HepG2 (cell line): ENCODE results near the gene AHSA1. TPM values are rescaled to one million over a fixed set of nuclear protein-coding genes. Genes with fewer than 3 reads are reported as not detected.

Experiments used
- ATAC-seq: fragments of 200-7000 bp; cut with Tn5 transposase; 3 replicates; pipeline ENCODE4 v1.9.1; 2020; ENCODE audit warnings: mild to moderate bottlenecking, moderate library complexity
- BruUV-seq: library from RNA; stranded (reverse); fragments of 400-500 nt; replicated peaks from 2 replicates; lab custom pipeline; 2021; lab: Mats Ljungman, UMichigan
- CTCF ChIA-PET: fragments of 300-600 bp; formaldehyde crosslinking; extraction: SDS; loops from one replicate; lab custom pipeline; 2021; ENCODE audit warnings: low total read pairs, inconsistent platforms, low intra/inter-chr PET ratio; lab: Yijun Ruan, JAX
- POLR2A ChIA-PET: fragments of 350-600 bp; sonication (Branson Sonifier 250); formaldehyde crosslinking; loops from one replicate; lab custom pipeline; 2020; ENCODE audit warnings: antibody characterized with exemption, inconsistent platforms; lab: Yijun Ruan, JAX
- DNase-seq: peaks from one replicate; pipeline ENCODE4 v3.0.0-alpha.2; 2015; ENCODE audit warnings: low spot score
- FAIRE-seq: peaks from 3 replicates; lab custom pipeline; 2011; peaks lifted over from hg19 to GRCh38; lab: Jason Lieb, UNC
- H2AFZ ChIP-seq: one replicate; pipeline ENCODE4 v1.6.1; 2011; ENCODE audit warnings: low read length, inconsistent platforms
- H3K27ac ChIP-seq: fragments of 300-600 bp; 3 replicates; pipeline ENCODE4 v1.8.0; 2011; ENCODE audit warnings: mixed run types, mild to moderate bottlenecking, mixed read lengths, low read length, inconsistent platforms; ENCODE audit not compliant: insufficient read depth; ENCODE audit errors: extremely low read length
- H3K27me3 ChIP-seq, 2 experiments: fragments of 200-600 bp in 1 of 2; 2 replicates in 1 of 2; 3 replicates in 1 of 2; pipeline versions ENCODE4 v1.6.0 to v1.8.0; 2011; ENCODE audit warnings: low read length in 2 of 2, mild to moderate bottlenecking in 2 of 2, moderate library complexity in 2 of 2, inconsistent platforms in 1 of 2; ENCODE audit not compliant: insufficient read depth in 2 of 2, control insufficient read depth in 1 of 2
- H3K36me3 ChIP-seq, 2 experiments: fragments of 200-600 bp in 1 of 2; replicated peaks in 1 of 2; 2 replicates in 1 of 2; 3 replicates in 1 of 2; pipeline versions ENCODE4 v1.5.1 to v1.8.0; 2011; ENCODE audit warnings: low read length in 2 of 2, inconsistent platforms in 1 of 2; ENCODE audit not compliant: insufficient read depth in 2 of 2, control insufficient read depth in 1 of 2
- H3K4me1 ChIP-seq: 2 replicates; pipeline ENCODE4 v1.5.1; 2012; ENCODE audit warnings: low read length, inconsistent platforms; ENCODE audit not compliant: insufficient read depth
- H3K4me2 ChIP-seq: 2 replicates; pipeline ENCODE4 v1.6.0; 2011; ENCODE audit warnings: low read depth, low read length, inconsistent platforms
- H3K4me3 ChIP-seq, 3 experiments: fragments of 200-600 bp in 1 of 3; sonication (generic), shearing (Covaris generic) in 1 of 3; replicated peaks in 1 of 3; 2 replicates each; pipeline ENCODE4 v1.5.1; 2011 to 2016; ENCODE audit warnings: low read length in 3 of 3, inconsistent platforms in 2 of 3, low read depth in 2 of 3, mild to moderate bottlenecking in 2 of 3, control low read depth in 1 of 3, mixed read lengths in 1 of 3; ENCODE audit not compliant: insufficient read depth in 1 of 3
- H3K79me2 ChIP-seq: one replicate; pipeline ENCODE4 v1.6.1; 2011; ENCODE audit warnings: low read length, inconsistent platforms; ENCODE audit not compliant: insufficient read depth
- H3K9ac ChIP-seq: 2 replicates; pipeline ENCODE4 v1.6.0; 2011; ENCODE audit warnings: mild to moderate bottlenecking, low read depth, low read length, inconsistent platforms; ENCODE audit not compliant: insufficient read depth
- H3K9me3 ChIP-seq: 2 replicates; pipeline ENCODE4 v1.5.1; 2012; ENCODE audit warnings: mild to moderate bottlenecking, low read length
- H4K20me1 ChIP-seq: 2 replicates; pipeline ENCODE4 v1.6.0; 2011; ENCODE audit warnings: inconsistent platforms, mild to moderate bottlenecking, low read length, moderate library complexity; ENCODE audit not compliant: insufficient read depth
- ADNP ChIP-seq: sonication (generic); formaldehyde crosslinking; IDR thresholded peaks from 2 replicates; pipeline ENCODE4 v1.4.0; 2020; ENCODE audit warnings: missing genetic modification reagents
- CENPBD1 ChIP-seq: sonication (generic); formaldehyde crosslinking; IDR thresholded peaks from 2 replicates; pipeline ENCODE4 v1.8.0; 2022; ENCODE audit warnings: missing genetic modification reagents, low read depth, mild to moderate bottlenecking, borderline replicate concordance
- EEA1 ChIP-seq: sonication (generic); formaldehyde crosslinking; IDR thresholded peaks from 2 replicates; pipeline ENCODE4 v1.5.1; 2020; ENCODE audit warnings: mild to moderate bottlenecking, missing genetic modification reagents, borderline replicate concordance
- KLF6 ChIP-seq: IDR thresholded peaks from 2 replicates; pipeline ENCODE4 v1.8.0; 2016; ENCODE audit warnings: missing biosample characterization, missing genetic modification reagents
- MAZ ChIP-seq, 2 experiments: sonication (generic) in 1 of 2; formaldehyde crosslinking in 1 of 2; IDR thresholded peaks; 2 replicates each; pipeline versions ENCODE4 v1.5.0 to v1.6.1; 2012 to 2020; ENCODE audit warnings: low read depth in 2 of 2, mild to moderate bottlenecking in 2 of 2, borderline replicate concordance in 1 of 2, improper control_type of control experiment in 1 of 2, low read length in 1 of 2, missing genetic modification reagents in 1 of 2, moderate library complexity in 1 of 2
- PLSCR1 ChIP-seq: sonication (generic); formaldehyde crosslinking; IDR thresholded peaks from 2 replicates; pipeline ENCODE4 v1.5.0; 2020; ENCODE audit warnings: missing genetic modification reagents, mild to moderate bottlenecking, borderline replicate concordance
- POGZ ChIP-seq: sonication (generic); formaldehyde crosslinking; IDR thresholded peaks from 2 replicates; pipeline ENCODE4 v1.4.0; 2020; ENCODE audit warnings: mild to moderate bottlenecking, missing genetic modification reagents
- SAP130 ChIP-seq: IDR thresholded peaks from 2 replicates; pipeline ENCODE4 v1.6.1; 2016; ENCODE audit warnings: low read depth
- SNAPC4 ChIP-seq: sonication (generic); formaldehyde crosslinking; IDR thresholded peaks from 2 replicates; pipeline ENCODE4 v1.4.0; 2020; ENCODE audit warnings: mild to moderate bottlenecking, missing genetic modification reagents
- U2AF2 ChIP-seq: fragments of 200-400 bp; formaldehyde crosslinking; IDR thresholded peaks from 2 replicates; pipeline ENCODE4 v1.6.1; 2017; ENCODE audit warnings: low read depth, mild to moderate bottlenecking, low read length
- ZNF232 ChIP-seq: sonication (generic); formaldehyde crosslinking; IDR thresholded peaks from 2 replicates; pipeline ENCODE4 v1.4.0; 2020; ENCODE audit warnings: missing genetic modification reagents, borderline replicate concordance
- ZNF263 ChIP-seq: sonication (generic); formaldehyde crosslinking; IDR thresholded peaks from 2 replicates; pipeline ENCODE4 v1.4.0; 2020; ENCODE audit warnings: missing genetic modification reagents
- ZNF33A ChIP-seq: sonication (generic); formaldehyde crosslinking; IDR thresholded peaks from 2 replicates; pipeline ENCODE4 v1.5.1; 2020; ENCODE audit warnings: missing genetic modification reagents, mild to moderate bottlenecking, moderate library complexity, borderline replicate concordance
- WGBS: methylation state at CpG from one replicate; pipeline ENCODE4 v1.1.6; 2017; ENCODE audit warnings: low lambda C conversion rate; 5-methylcytosine and 5-hydroxymethylcytosine counted together
- in situ Hi-C: cut with HindIII; loops from 2 replicates; pipeline ENCODE4 v1.10.0; 2017; ENCODE audit warnings: low pct_unique_long_range_greater_than_20kb; ENCODE audit not compliant: extremely low pct_ligation_motif_present
- intact Hi-C: fragments of 100-400 bp; cut with micrococcal nuclease; formaldehyde crosslinking; loops from one replicate; pipeline ENCODE4 v1.10.0; 2022; ENCODE audit not compliant: unreplicated experiment
- polyA plus RNA-seq, 8 experiments: library from polyadenylated mRNA; depleted of rRNA in 3 of 8; stranded (reverse) in 7 of 8; unstranded in 1 of 8; fragments of >200 nt; fragmentation: Illumina TruSeq in 4 of 8; extraction: Trizol in 4 of 8; gene quantifications; 2 replicates each; pipeline versions ENCODE4 v1.2.1 to v1.2.3, GENCODE V29; 2011 to 2016; ENCODE audit warnings: low read depth in 4 of 8, missing spikeins in 1 of 8, mixed read lengths in 1 of 8; ENCODE audit not compliant: insufficient read depth in 1 of 8
- total RNA-seq, 5 experiments: library from RNA; depleted of rRNA; stranded (reverse); fragments of >200 nt; fragmentation: Illumina TruSeq; extraction: Trizol; gene quantifications; 2 replicates each; pipeline ENCODE4 v1.2.3, GENCODE V29; 2016; ENCODE audit warnings: low read depth in 1 of 5

Gene AHSA1
- total and polyA plus RNA-seq, 2 of the 13 experiments (the other 11 are each of a cell fraction or from before 2014, with no cell fraction given), result 113 to 241 TPM

GRCh38 chr14:77495334-77495733 lies 37.4 kb downstream of the AHSA1 start:
- peaks cover 7% of the 10 kb centered on the region; the same call in 1 of the 2 replicates for H4K20me1 ChIP-seq
- ChIA-PET CTCF (no interaction called here), POLR2A (no interaction called here)
- peaks cover 10% of the 10 kb centered on the region for H3K79me2 ChIP-seq
- no peak overlapping the region for H3K4me2 ChIP-seq
- no peak overlapping the region for H2AFZ ChIP-seq
- no peaks in the 10 kb centered on the region; a peak in 1 of 5 replicates for H3K36me3 ChIP-seq
- TF ChIP-seq CENPBD1 (CRISPR knock-in tag), result no peak
- TF ChIP-seq KLF6 (CRISPR knock-in tag), result no peak
- no peak for TF ChIP-seq ZNF232
- TF ChIP-seq SAP130, result no peak
- TF ChIP-seq ZNF33A, result no peak
- TF ChIP-seq SNAPC4 (CRISPR knock-in tag), result no peak
- TF ChIP-seq MAZ (IDR thresholded peaks at IDR 0.05; ENCODE audit: borderline replicate concordance, low read depth, low read length), result no peak
- no peak for TF ChIP-seq MAZ (CRISPR knock-in tag; IDR thresholded peaks at IDR 0.05; ENCODE audit: low read depth)
- TF ChIP-seq U2AF2, result no peak
- no peak for TF ChIP-seq EEA1 (CRISPR knock-in tag)
- no peak for TF ChIP-seq ZNF263 (CRISPR knock-in tag)
- TF ChIP-seq POGZ (CRISPR knock-in tag), result no peak
- TF ChIP-seq ADNP (CRISPR knock-in tag), result no peak
- TF ChIP-seq PLSCR1 (CRISPR knock-in tag), result no peak
- no TSS peak for BruUV-seq
- in situ Hi-C loops (no loop called here), intact Hi-C loops (no loop called here)
- no peak overlapping the region for H3K4me3 ChIP-seq
- no peak overlapping the region for H3K9ac ChIP-seq
- H3K9me3 ChIP-seq, result no peaks in the 10 kb centered on the region
- ATAC-seq (no peak), FAIRE-seq (no peak), DNase-seq (no peak)
- peaks cover 30% of the 10 kb centered on the region for H3K4me1 ChIP-seq
- WGBS, result 97% methylated on average over 7 of the region's 7 CpGs
- no peak overlapping the region for H3K27ac ChIP-seq
- no peaks in the 10 kb centered on the region; a peak in 1 of 5 replicates for H3K27me3 ChIP-seq
